HepG2 (cell line): ENCODE data around the gene KLHL36. TPM values are rescaled to one million over a fixed set of nuclear protein-coding genes. Genes with fewer than 3 reads are reported as not detected.

Source experiments
- CBX2 ChIP-seq, 2 experiments: fragments of 200-600 bp in 1 of 2; sonication (generic); formaldehyde crosslinking in 1 of 2; IDR thresholded peaks; 2 replicates each; pipeline versions ENCODE4 v1.7.0 to v1.8.1; 2018 to 2022; ENCODE audit warnings: low read depth in 2 of 2, low read length in 1 of 2, mild to moderate bottlenecking in 1 of 2, missing genetic modification reagents in 1 of 2
- HDAC2 ChIP-seq: sonication (generic); formaldehyde crosslinking; IDR thresholded peaks from 2 replicates; pipeline ENCODE4 v1.4.0; 2020; ENCODE audit warnings: missing genetic modification reagents
- MXD4 ChIP-seq: IDR thresholded peaks from 2 replicates; pipeline ENCODE4 v1.6.1; 2016; ENCODE audit warnings: mild to moderate bottlenecking, missing biosample characterization, missing genetic modification reagents
- NAIF1 ChIP-seq: sonication (generic); formaldehyde crosslinking; IDR thresholded peaks from 2 replicates; pipeline ENCODE4 v1.5.0; 2020; ENCODE audit warnings: mild to moderate bottlenecking, missing genetic modification reagents, borderline replicate concordance
- NFIC ChIP-seq: IDR thresholded peaks from 2 replicates; pipeline ENCODE4 v1.6.1; 2012; ENCODE audit warnings: mild to moderate bottlenecking, low read length, inconsistent platforms
- SATB2 ChIP-seq: sonication (generic); formaldehyde crosslinking; IDR thresholded peaks from 2 replicates; pipeline ENCODE4 v1.5.0; 2020; ENCODE audit warnings: missing genetic modification reagents
- YY1 ChIP-seq: IDR thresholded peaks from 2 replicates; pipeline ENCODE4 v1.6.1; 2011; ENCODE audit warnings: low read length, low read depth, moderate library complexity, mild to moderate bottlenecking; ENCODE audit not compliant: insufficient read depth, insufficient replicate concordance
- ZEB1 ChIP-seq: IDR thresholded peaks from 2 replicates; pipeline ENCODE4 v1.6.1; 2012; ENCODE audit warnings: mild to moderate bottlenecking, low read depth, inconsistent platforms; ENCODE audit not compliant: insufficient replicate concordance
- ZFY ChIP-seq: sonication (generic); formaldehyde crosslinking; IDR thresholded peaks from 2 replicates; pipeline ENCODE4 v1.4.0; 2020; ENCODE audit warnings: missing genetic modification reagents
- ZIK1 ChIP-seq: sonication (generic); formaldehyde crosslinking; IDR thresholded peaks from 2 replicates; pipeline ENCODE4 v1.5.0; 2020; ENCODE audit warnings: mild to moderate bottlenecking, low read depth, missing genetic modification reagents, borderline replicate concordance
- ZNF124 ChIP-seq: sonication (generic); formaldehyde crosslinking; IDR thresholded peaks from 2 replicates; pipeline ENCODE4 v1.4.0; 2020; ENCODE audit warnings: missing genetic modification reagents
- ZNF329 ChIP-seq: sonication (generic); formaldehyde crosslinking; IDR thresholded peaks from 2 replicates; pipeline ENCODE4 v1.9.0; 2021; ENCODE audit warnings: low read depth, mild to moderate bottlenecking, missing genetic modification reagents
- ZNF382 ChIP-seq: sonication (generic); formaldehyde crosslinking; IDR thresholded peaks from 2 replicates; pipeline ENCODE4 v1.5.0; 2020; ENCODE audit warnings: missing genetic modification reagents, mild to moderate bottlenecking, borderline replicate concordance
- ZNF468 ChIP-seq: sonication (generic); formaldehyde crosslinking; IDR thresholded peaks from 2 replicates; pipeline ENCODE4 v1.8.0; 2022; ENCODE audit warnings: mild to moderate bottlenecking, moderate library complexity, missing genetic modification reagents
- ZNF530 ChIP-seq: sonication (generic); formaldehyde crosslinking; IDR thresholded peaks from 2 replicates; pipeline ENCODE4 v1.5.0; 2020; ENCODE audit warnings: low read depth, mild to moderate bottlenecking, missing genetic modification reagents
- ZNF567 ChIP-seq: sonication (generic); formaldehyde crosslinking; IDR thresholded peaks from 2 replicates; pipeline ENCODE4 v1.8.1; 2023; ENCODE audit warnings: mild to moderate bottlenecking, missing genetic modification reagents, borderline replicate concordance
- ZNF737 ChIP-seq: sonication (generic); formaldehyde crosslinking; IDR thresholded peaks from 2 replicates; pipeline ENCODE4 v1.5.0; 2020; ENCODE audit warnings: missing genetic modification reagents, mild to moderate bottlenecking, borderline replicate concordance
- ZNF775 ChIP-seq: sonication (generic); formaldehyde crosslinking; IDR thresholded peaks from 2 replicates; pipeline ENCODE4 v1.4.0; 2020; ENCODE audit warnings: missing genetic modification reagents, mild to moderate bottlenecking, moderate library complexity, borderline replicate concordance
- polyA plus RNA-seq, 8 experiments: library from polyadenylated mRNA; depleted of rRNA in 3 of 8; stranded (reverse) in 7 of 8; unstranded in 1 of 8; fragments of >200 nt; fragmentation: Illumina TruSeq in 4 of 8; extraction: Trizol in 4 of 8; gene quantifications; 2 replicates each; pipeline versions ENCODE4 v1.2.1 to v1.2.3, GENCODE V29; 2011 to 2016; ENCODE audit warnings: low read depth in 4 of 8, missing spikeins in 1 of 8, mixed read lengths in 1 of 8; ENCODE audit not compliant: insufficient read depth in 1 of 8
- total RNA-seq, 5 experiments: library from RNA; depleted of rRNA; stranded (reverse); fragments of >200 nt; fragmentation: Illumina TruSeq; extraction: Trizol; gene quantifications; 2 replicates each; pipeline ENCODE4 v1.2.3, GENCODE V29; 2016; ENCODE audit warnings: low read depth in 1 of 5
- TF ChIP-seq, protein P1 (sequence below): sonication (generic); formaldehyde crosslinking; IDR thresholded peaks from 2 replicates; pipeline ENCODE4 v1.4.0; 2020; ENCODE audit warnings: missing genetic modification reagents
- TF ChIP-seq, protein P2 (sequence below): sonication (generic); formaldehyde crosslinking; IDR thresholded peaks from 2 replicates; pipeline ENCODE4 v1.4.0; 2020; ENCODE audit warnings: missing genetic modification reagents
- TF ChIP-seq, protein P3 (sequence below): sonication (generic); formaldehyde crosslinking; conservative IDR thresholded peaks from 2 replicates; pipeline ENCODE4 v1.8.0; 2022; ENCODE audit warnings: mild to moderate bottlenecking, moderate library complexity, missing genetic modification reagents

KLHL36 gene
- total and polyA plus RNA-seq, 2 of the 13 experiments (the other 11 are each of a cell fraction or from before 2014, with no cell fraction given): 24.3 to 26.0 TPM

DNA sequence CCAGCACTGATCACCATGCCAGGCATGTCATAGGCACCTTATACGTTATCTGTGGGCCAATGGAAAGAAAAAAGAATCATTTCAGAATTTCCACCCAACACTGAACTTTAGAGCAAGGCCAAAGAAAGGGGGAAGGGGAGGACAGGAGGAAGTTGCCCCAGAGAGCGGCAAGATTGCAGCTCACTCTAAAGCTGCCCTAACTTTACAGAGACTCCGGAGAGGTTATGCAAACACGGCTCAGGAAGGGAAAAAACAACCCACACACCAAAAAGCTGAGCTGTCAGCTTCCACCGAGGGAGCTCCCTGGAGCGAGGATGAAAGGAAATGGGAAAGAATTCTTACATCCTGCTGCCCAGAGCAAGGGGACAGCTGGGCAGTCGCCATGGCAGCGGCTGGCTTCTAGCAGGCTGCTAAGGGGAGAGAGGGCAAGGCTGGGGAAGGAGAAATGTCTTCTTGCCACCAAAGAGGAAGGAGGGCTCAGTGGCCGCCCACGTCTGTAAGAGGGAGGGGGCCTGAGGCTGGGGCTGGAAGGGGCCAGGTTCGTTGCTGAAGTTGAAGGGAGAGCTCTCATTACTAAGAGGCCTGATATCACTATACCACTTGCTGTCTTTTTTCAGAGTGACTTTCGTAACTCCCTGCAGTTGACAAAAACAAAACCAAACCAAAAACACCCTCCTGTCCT, 48.6 kb upstream of the KLHL36 start (continued):
- no peak for TF ChIP-seq ZNF382 (CRISPR knock-in tag)
- TF ChIP-seq SATB2 (CRISPR knock-in tag): no peak
- TF ChIP-seq, protein P1, sequence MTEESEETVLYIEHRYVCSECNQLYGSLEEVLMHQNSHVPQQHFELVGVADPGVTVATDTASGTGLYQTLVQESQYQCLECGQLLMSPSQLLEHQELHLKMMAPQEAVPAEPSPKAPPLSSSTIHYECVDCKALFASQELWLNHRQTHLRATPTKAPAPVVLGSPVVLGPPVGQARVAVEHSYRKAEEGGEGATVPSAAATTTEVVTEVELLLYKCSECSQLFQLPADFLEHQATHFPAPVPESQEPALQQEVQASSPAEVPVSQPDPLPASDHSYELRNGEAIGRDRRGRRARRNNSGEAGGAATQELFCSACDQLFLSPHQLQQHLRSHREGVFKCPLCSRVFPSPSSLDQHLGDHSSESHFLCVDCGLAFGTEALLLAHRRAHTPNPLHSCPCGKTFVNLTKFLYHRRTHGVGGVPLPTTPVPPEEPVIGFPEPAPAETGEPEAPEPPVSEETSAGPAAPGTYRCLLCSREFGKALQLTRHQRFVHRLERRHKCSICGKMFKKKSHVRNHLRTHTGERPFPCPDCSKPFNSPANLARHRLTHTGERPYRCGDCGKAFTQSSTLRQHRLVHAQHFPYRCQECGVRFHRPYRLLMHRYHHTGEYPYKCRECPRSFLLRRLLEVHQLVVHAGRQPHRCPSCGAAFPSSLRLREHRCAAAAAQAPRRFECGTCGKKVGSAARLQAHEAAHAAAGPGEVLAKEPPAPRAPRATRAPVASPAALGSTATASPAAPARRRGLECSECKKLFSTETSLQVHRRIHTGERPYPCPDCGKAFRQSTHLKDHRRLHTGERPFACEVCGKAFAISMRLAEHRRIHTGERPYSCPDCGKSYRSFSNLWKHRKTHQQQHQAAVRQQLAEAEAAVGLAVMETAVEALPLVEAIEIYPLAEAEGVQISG: no peak
- TF ChIP-seq MXD4 (CRISPR knock-in tag): no peak
- TF ChIP-seq NAIF1 (CRISPR knock-in tag): peak; percentile 71; the same call in 1 of the 2 replicates
- TF ChIP-seq YY1: peak; percentile 28
- no peak for TF ChIP-seq ZEB1
- TF ChIP-seq ZIK1 (CRISPR knock-in tag): no peak
- no peak for TF ChIP-seq ZNF737
- TF ChIP-seq, protein P2, sequence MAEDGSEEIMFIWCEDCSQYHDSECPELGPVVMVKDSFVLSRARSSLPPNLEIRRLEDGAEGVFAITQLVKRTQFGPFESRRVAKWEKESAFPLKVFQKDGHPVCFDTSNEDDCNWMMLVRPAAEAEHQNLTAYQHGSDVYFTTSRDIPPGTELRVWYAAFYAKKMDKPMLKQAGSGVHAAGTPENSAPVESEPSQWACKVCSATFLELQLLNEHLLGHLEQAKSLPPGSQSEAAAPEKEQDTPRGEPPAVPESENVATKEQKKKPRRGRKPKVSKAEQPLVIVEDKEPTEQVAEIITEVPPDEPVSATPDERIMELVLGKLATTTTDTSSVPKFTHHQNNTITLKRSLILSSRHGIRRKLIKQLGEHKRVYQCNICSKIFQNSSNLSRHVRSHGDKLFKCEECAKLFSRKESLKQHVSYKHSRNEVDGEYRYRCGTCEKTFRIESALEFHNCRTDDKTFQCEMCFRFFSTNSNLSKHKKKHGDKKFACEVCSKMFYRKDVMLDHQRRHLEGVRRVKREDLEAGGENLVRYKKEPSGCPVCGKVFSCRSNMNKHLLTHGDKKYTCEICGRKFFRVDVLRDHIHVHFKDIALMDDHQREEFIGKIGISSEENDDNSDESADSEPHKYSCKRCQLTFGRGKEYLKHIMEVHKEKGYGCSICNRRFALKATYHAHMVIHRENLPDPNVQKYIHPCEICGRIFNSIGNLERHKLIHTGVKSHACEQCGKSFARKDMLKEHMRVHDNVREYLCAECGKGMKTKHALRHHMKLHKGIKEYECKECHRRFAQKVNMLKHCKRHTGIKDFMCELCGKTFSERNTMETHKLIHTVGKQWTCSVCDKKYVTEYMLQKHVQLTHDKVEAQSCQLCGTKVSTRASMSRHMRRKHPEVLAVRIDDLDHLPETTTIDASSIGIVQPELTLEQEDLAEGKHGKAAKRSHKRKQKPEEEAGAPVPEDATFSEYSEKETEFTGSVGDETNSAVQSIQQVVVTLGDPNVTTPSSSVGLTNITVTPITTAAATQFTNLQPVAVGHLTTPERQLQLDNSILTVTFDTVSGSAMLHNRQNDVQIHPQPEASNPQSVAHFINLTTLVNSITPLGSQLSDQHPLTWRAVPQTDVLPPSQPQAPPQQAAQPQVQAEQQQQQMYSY: no peak
- TF ChIP-seq, protein P3, sequence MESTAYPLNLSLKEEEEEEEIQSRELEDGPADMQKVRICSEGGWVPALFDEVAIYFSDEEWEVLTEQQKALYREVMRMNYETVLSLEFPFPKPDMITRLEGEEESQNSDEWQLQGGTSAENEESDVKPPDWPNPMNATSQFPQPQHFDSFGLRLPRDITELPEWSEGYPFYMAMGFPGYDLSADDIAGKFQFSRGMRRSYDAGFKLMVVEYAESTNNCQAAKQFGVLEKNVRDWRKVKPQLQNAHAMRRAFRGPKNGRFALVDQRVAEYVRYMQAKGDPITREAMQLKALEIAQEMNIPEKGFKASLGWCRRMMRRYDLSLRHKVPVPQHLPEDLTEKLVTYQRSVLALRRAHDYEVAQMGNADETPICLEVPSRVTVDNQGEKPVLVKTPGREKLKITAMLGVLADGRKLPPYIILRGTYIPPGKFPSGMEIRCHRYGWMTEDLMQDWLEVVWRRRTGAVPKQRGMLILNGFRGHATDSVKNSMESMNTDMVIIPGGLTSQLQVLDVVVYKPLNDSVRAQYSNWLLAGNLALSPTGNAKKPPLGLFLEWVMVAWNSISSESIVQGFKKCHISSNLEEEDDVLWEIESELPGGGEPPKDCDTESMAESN (CRISPR knock-in tag): no peak
- TF ChIP-seq HDAC2 (CRISPR knock-in tag): peak; percentile 68
- TF ChIP-seq ZNF329 (CRISPR knock-in tag): no peak
- TF ChIP-seq ZNF468 (CRISPR knock-in tag): no peak
- TF ChIP-seq ZNF124 (CRISPR knock-in tag): 0 out of 2 replicates have a peak, but pooled peaks have one; percentile 64
- peak; percentile 27; the same call in 1 of the 2 replicates for TF ChIP-seq ZFY (CRISPR knock-in tag)
- no peak for TF ChIP-seq ZNF567 (CRISPR knock-in tag)
- TF ChIP-seq NFIC: no peak
- TF ChIP-seq ZNF530: no peak
- no peak for TF ChIP-seq ZNF775 (CRISPR knock-in tag)
- TF ChIP-seq CBX2 (IDR thresholded peaks at IDR 0.05; ENCODE audit: low read depth, low read length): no peak
- TF ChIP-seq CBX2 (CRISPR knock-in tag; IDR thresholded peaks at IDR 0.05; ENCODE audit: low read depth): no peak
